NCI-H748 treated with DMSO at 0.1 percent for 48 hours (cell line): Measurements from ENCODE around the gene ESYT3.
"Not testable (repeated sequence)": the region's sequence is repeated elsewhere in the genome, so short reads cannot be mapped to it uniquely, and the experiment has no call there.

Source experiments
- DNase-seq: peaks from one replicate; lab custom pipeline; 2025; lab: John Stamatoyannopoulos, UW

ESYT3 gene

GRCh38 chr3:138461896-138462295 is 27.5 kb downstream of the ESYT3 start:
- no peak for DNase-seq

DNA sequence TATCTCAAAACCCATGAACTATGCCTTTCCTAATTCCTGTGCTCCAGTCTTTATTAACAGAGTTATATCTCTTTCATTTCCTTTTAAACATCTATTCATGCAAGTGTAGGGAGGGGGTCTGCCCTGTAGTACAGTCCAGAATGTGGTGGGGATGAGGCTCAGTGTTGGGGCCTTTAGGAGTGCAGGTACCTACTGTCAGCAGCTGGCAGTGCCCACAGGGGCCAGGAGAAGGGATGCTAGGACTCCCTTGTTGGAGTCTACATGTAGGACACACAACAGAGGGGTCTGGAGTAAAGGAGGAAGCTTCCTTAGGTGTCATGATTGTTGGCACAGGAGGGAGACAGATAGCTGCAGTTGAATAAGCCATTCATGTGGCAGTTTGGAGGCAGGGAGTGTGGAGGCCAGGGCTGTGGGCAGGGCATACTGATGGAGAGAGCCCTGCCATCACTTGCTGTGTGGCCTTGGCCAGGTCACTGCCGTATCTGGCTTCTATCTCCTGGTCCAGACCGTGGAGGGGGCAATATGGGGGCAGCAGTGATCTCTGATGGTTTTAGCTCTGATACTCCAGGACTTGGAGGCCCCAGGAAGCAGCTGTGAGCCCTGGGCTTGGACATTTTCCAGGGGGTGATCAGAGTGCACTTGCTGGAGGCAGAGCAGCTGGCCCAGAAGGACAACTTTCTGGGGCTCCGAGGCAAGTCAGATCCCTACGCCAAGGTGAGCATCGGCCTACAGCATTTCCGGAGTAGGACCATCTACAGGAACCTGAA is 29.5 kb downstream of the ESYT3 start:
- no peak for DNase-seq

DNA sequence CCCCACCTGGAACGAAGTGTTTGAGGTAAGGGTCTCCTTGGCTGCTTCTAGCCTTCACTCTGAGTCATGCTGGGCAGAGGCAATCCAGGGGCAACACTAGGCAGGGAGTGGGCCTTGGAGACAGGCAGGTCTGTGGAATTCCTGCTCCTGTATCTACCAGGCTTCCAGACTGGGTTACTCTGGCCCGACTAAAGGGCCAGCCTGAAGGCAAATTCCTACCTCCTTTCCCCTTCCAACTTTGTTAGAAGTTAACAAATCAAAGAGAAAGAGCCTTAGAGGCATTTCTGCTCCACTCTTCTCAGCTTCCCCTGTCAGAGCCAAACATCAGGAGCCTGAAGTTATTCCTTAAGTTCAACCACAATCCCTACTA is 30.1 kb downstream of the ESYT3 start:
- DNase-seq: no peak

DNA sequence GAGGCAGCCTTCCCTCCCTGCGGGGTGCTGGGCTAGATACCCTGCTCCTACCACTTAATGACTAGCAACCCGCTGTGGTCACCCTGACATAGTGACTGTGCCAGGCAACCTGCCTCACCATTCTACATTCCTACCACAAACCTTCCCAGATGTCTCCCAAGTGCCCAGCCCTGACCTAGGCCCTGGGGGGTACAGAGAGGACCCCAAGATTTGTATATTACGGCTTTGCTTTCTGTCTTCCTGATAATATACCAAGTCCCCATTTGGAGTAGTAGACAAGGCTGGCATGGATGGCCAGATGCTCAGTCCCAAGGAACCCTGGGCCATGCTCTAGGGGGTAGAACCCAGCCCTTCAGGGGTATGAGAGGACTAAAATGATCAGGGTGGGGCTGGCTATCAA is 31.0 kb downstream of the ESYT3 start:
- no peak for DNase-seq

DNA sequence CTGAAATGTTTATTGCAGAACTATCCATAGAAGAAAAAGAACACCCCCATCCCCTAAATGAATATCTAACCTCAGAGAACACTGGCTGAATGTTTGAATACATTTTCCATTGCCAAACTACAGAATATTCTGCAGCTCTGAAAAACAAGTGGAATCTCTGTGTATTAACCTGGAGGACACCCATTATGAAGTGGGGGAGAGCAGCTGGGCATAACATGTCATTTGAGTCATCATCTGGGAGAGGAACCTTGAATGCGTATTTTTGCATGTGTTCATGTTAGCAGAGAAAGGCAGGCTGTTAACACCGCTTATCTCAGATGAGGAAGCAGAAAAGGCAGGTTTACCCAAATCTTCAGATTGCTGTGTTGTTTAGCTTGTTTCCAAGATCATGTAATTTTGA is 31.5 kb downstream of the ESYT3 start:
- no peak for DNase-seq

GRCh38 chr3:138467931-138468330 is 33.5 kb downstream of the ESYT3 start:
- no peak for DNase-seq

GRCh38 chr3:138468451-138468850 is 34.0 kb downstream of the ESYT3 start:
- DNase-seq: no peak

DNA sequence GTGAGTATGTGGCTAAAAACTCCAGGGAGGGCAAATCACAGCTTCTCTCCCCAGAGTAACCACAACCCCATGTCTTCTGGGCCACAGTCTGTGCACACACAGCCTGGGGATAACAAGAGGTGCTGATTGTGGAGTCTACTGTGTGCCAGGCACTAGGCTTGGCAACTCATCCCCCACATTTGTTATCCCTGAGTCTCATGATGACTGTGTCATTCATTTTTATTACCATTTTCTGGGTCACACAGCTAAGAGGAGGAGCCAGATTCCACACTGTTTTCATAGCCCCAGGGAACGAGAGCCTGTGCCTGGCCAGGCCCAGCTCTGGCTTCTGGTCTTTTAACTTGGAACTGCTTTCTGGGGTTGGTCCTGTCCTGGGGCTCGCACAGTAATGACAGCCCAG is 34.5 kb downstream of the ESYT3 start:
- DNase-seq: no peak

GRCh38 chr3:138469874-138470273 is 35.5 kb downstream of the ESYT3 start:
- DNase-seq: no peak

GRCh38 chr3:138470687-138471086 is 36.3 kb downstream of the ESYT3 start:
- DNase-seq: no peak

DNA sequence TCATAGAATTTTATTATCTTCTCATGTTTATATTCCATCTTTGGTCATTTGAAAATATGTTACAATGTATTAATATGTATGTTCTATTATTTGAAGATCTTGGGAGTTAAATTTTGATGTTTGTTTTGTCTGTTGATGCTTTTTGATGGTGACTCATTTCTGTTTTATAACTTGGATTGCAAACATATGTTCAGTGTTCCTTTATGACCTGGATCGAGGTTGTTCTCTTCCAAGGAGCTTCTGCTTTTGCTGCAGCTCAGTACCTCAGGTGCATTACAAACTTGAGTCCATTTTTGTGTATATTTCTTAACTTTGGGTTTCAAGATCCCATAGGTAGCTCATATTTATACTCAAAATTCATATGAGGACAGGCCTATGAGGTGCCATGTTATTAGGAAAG is 37.1 kb downstream of the ESYT3 start:
- DNase-seq: no peak

DNA sequence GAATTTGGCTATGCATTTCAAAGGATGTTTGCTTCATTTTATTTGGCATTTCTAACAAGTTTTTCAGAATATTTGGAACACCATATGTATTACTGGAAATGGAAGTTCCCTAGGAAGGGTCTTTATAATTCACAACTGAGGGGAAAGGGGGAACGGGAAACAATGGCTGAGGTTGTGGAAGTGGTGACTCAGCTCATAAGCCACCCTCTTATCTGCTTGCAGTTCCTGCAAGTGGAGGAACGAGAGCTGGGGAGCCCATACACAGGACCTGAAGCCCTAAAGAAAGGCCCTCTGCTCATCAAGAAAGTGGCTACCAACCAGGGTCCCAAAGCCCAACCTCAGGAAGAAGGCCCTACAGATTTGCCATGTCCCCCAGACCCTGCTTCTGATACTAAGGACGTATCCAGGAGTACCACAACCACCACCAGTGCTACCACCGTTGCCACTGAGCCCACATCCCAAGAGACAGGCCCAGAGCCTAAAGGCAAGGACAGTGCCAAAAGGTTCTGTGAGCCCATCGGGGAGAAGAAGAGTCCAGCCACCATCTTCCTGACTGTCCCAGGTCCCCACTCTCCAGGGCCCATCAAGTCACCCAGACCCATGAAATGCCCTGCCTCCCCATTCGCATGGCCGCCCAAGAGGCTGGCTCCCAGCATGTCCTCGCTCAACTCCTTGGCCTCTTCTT is 37.9 kb downstream of the ESYT3 start:
- DNase-seq: no peak

GRCh38 chr3:138473391-138473790 is 39.0 kb downstream of the ESYT3 start:
- no peak for DNase-seq

- no peak for DNase-seq
Observed at GRCh38 chr3:138474163-138474562, 39.7 kb downstream of the ESYT3 start.

GRCh38 chr3:138476526-138476925 is 42.1 kb downstream of the ESYT3 start:
- DNase-seq: no peak

DNA sequence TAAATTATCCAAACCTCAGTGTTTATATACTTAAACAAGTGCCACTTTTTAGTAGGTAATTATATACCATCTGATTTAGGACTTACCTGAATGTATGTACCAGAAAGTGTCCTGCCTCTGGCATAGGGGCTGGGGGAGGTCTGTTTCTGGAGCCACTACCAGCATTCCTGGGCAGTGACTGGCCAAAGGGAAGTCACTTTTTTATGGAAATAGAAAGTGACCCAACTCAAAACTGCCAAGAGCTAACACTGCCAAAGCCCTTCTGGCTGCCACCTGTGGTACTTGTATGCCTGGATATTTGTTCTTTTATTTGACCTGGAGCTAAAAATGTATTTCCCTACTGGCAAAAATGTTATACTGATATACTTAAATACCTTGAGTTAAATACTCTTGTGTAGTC is 42.7 kb downstream of the ESYT3 start:
- no peak for DNase-seq

- no peak for DNase-seq
Observed at GRCh38 chr3:138477801-138478200, 43.4 kb downstream of the ESYT3 start.

DNA sequence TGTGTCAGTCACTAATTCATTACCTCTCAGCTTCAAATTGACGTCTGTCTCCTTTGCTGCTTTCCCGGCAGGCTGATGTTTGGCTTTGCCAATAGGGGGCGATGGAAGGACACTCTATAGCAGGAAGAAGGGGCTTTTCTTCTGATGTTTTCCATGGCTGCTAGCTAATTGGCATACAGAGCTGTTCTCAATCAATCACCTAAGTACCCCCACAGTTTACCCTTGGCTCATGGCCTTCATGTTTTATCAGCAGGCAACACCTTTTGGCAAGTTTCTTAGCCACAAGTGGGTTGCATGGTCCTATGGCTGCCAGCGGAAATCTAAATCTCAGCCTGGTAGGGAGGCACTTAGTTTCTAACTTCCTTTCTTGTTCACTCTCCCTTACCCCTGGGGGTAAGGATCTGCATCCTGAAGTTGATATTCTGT is 45.0 kb downstream of the ESYT3 start:
- peak; percentile 10 for DNase-seq

DNA sequence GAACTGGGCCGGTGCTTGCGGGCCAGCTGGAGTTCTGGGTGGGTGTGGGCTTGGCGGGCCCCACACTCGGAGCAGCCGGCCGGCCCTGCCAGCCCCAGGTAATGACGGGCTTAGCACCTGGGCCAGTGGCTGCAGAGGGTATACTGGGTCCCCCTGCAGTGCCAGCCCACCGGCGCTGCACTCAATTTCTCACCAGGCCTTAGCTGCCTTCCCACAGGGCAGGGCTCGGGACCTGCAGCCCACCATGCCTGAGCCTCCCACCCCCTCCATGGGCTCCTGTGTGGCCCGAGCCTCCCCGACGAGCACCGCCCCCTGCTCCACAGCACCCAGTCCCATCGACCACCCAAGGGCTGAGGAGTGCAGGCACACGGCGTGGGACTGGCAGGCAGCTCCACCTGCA is 50.3 kb downstream of the ESYT3 start:
- not testable (repeated sequence) for DNase-seq

GRCh38 chr3:138486580-138486979 is 52.2 kb downstream of the ESYT3 start:
- not testable (repeated sequence) for DNase-seq

DNA sequence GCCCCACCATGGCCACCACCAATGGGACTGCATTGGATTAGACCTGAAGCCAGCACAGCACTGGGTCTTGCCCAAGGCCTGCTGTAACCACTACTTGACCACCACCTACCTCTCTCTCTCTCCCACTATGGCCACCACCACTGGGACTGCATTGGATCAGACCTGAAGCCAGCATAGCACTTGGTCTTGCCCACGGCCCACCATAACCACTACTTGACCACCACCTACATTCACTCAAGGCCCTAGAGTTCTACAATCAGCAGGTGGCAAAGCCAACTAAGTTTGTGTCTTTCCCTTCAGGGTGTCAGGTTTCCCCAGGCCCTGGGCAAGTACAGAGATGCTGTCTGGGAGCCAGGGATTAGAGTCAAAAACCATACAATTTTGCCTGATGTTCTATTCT is 57.6 kb downstream of the ESYT3 start:
- DNase-seq: no peak

DNA sequence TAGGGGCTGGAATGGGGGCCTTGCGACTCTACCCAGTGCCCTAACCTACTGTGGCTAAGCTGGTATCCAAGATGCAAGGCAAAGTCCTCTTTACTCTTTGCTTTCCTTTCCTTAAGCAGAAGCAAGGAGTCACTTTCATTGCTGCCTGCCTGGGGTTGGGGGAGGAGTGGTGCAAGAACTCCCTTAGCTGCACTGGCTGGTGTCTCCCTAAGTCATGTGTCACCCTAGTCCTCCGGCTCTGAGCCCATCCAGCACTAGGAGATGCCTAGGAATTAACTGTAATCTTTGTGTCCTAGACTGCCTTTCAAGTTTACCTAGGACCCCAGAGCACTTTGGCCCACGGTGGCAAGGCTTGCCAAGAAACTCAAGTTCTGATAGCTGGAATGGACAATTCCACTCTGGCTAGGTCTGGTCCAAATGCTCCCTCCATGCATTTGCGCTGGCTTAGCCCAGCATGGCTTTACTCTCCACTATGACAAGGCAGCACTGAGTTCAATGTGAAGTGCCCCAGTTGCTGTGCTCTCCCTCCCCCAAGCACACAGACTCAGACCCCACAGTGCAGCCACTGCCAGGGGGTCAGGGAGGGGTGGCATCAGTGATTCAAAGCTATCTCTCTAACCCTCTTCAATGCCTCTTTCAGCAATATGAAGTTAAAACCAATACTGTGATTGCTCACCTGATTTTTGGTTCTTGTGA is 58.7 kb downstream of the ESYT3 start:
- no peak for DNase-seq
